Subcutaneous adipose tissue (tissue), 4 donors: ENCODE results near the gene TRIP12. TPM values are rescaled to one million over a fixed set of nuclear protein-coding genes. Genes with fewer than 3 reads are reported as not detected.

Experiments
- CTCF ChIP-seq: fragments of 450-650 bp; IDR thresholded peaks from one replicate; pipeline ENCODE4 v1.5.1; 2016; ENCODE audit warnings: low read depth, mild to moderate bottlenecking, control low read depth, antibody characterized with exemption, moderate library complexity
- total RNA-seq, 4 donors: library from RNA; depleted of rRNA; stranded (reverse); fragments of >200 nt; gene quantifications; one replicate each; pipeline ENCODE4 v1.1.0, GENCODE V29; 2016

Gene TRIP12
- total RNA-seq, 4 donors from 2014 or later, result 202 to 249 (median 216) TPM

DNA sequence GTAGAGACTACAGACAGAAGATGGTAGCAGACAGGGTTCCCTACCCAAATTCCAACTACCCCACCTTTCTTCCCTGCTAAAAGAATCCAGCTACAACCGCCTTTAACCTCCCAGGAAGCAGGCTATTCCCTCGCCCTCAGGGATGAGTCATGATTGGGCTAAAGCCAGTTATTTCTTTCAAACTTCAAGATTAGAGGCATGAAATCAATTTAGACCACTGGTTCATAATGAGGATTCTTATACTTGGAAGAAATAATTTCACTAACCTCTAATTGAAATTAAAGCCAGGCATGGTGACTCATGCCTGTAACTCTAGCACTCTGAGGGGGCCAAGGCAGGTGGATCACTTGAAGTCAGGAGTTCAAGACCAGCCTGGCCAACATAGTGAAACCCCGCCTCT is 20.0 kb downstream of the TRIP12 start:
- no peak for TF ChIP-seq CTCF

GRCh38 chr2:229900012-229900411 is 21.8 kb downstream of the TRIP12 start:
- no peak for TF ChIP-seq CTCF

DNA sequence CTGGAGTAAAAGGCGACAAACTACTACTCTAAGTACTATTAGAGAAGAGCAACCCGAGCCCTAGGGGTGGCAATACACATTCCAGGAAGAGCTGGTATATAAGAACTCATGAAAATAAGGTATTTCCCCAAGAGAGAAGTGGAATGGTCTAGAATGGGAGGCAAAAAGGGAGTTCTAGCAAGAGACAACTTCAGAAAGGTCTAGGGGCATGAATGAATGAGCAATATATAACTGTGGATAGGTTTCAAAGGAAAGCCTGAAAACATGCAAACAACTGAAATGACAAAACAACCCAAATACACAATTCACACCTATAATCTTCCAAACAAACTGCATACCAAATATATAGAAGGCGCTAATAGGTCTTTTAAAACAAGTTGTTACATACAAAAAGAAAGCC is 22.2 kb downstream of the TRIP12 start:
- no peak for TF ChIP-seq CTCF

DNA sequence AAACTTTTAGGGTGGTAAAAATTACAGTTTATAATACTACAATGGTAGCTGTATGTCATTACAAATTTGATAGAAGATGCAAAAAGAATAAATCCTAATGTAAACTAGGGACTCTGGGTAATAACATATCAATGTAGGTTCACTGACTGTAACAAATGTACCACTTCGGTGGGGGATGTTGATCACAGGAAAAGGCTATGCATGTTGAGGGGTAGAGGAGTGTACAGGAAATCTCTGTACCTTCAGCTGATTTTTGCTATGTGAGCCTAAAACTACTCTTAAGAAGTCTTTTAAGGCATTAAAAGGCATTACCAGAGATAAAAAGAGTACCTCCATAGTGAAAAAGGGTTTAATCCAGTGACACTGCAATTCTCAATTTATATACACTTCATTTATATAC is 25.0 kb downstream of the TRIP12 start:
- TF ChIP-seq CTCF, result no peak

GRCh38 chr2:229889023-229889422 is 32.8 kb downstream of the TRIP12 start:
- no peak for TF ChIP-seq CTCF

DNA sequence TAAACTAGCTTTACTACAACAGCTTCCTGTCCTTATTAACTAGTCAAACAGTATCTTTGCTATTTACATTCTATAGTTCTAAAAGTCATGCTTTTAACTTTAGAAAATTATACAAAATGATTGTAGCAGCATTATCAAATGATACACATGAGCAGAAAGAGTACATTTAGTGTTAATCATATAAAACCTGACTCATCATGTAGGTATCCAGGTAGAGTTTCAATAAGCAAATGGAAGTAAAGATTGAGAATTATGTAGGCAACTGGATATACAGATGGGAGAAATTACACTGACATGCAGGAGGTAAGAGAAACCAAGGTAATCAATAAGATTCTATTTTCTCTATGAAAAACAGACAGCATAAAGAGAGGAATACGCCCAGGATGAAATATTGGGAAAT is 33.8 kb downstream of the TRIP12 start:
- TF ChIP-seq CTCF, result no peak

DNA sequence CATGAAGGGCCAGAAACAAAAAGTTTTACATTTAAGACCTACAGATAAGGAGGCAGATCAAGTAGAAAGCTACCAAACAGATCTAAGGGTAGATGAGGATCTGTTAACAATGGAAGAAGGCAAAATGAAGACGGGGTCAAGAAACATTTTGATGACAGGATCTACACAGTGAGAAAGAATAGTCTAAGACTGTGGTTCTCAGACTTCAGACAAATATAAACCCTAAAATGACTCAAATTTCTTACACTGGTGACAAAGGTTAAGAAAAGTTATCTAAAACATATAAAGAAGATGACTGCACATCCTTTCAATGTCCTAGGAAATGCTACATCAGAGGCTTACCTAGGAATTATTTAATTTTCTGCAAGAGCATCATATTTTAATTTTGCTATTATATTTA is 34.4 kb downstream of the TRIP12 start:
- TF ChIP-seq CTCF, result no peak
